ENCODE results near the gene ITPR1.

DNA sequence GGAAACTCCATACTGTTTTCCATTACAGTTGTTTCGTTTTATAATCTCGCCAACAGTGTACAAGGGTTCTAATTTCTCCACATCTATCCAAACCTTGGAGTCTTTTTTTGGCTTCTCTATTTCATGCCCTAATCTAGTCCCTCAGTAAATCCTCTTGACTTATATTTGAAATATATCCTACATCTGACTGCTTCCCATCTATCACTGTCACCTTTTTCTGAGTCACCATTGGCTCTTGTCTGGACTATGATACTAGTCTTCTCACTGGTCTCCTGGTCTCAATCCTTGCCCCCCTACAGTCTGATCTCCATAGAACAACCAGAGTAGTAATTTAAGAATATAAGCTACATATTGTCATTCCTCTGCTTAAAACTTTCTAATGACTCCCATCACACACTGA lies 80.0 kb downstream of the ITPR1 start:
- TF ChIP-seq CTCF (conservative IDR thresholded peaks at IDR 0.05; ENCODE audit: low read length) (no peak), EZH2phosphoT487 (IDR thresholded peaks at IDR 0.05; ENCODE audit: borderline replicate concordance) (no peak)

Data from Loucy (cell line).